PC-3 (cell line): ENCODE results near the gene VCX2. TPM values are rescaled to one million over a fixed set of nuclear protein-coding genes. Genes with fewer than 3 reads are reported as not detected.
"Not testable (repeated sequence)": the region's sequence is repeated elsewhere in the genome, so short reads cannot be mapped to it uniquely, and the experiment has no call there.

ENCODE experiments used
- ATAC-seq: fragments of 200-7000 bp; cut with Tn5 transposase; 2 replicates; pipeline ENCODE4 v1.9.1; 2020; ENCODE audit warnings: mild to moderate bottlenecking, moderate library complexity
- BruUV-seq: library from RNA; stranded (reverse); fragments of 400-500 nt; replicated peaks from 2 replicates; lab custom pipeline; 2021; lab: Mats Ljungman, UMichigan
- CTCF ChIA-PET: fragments of 300-600 bp; sonication (Branson Sonifier 250); formaldehyde crosslinking; loops from one replicate; lab custom pipeline; 2022; ENCODE audit warnings: antibody characterized with exemption; lab: Charles Lee
- POLR2A ChIA-PET: fragments of 300-600 bp; sonication (Branson Sonifier 250); formaldehyde crosslinking; loops from one replicate; lab custom pipeline; 2022; ENCODE audit warnings: antibody characterized with exemption; ENCODE audit not compliant: unreplicated experiment; lab: Charles Lee
- DNase-seq: peaks from one replicate; pipeline ENCODE4 v3.0.0-alpha.2; 2015
- H2AFZ ChIP-seq: fragments of 300-600 bp; sonication (generic); 2 replicates; pipeline ENCODE4 v1.6.0; 2016; ENCODE audit warnings: antibody characterized with exemption, low read length
- H3F3A ChIP-seq: fragments of 300-600 bp; sonication (generic); one replicate; pipeline ENCODE4 v1.6.0; 2017; ENCODE audit warnings: antibody characterized with exemption, low read length, control low read depth, mild to moderate bottlenecking; ENCODE audit not compliant: unreplicated experiment
- H3K27ac ChIP-seq: fragments of 300-600 bp; sonication (generic); 2 replicates; pipeline ENCODE4 v1.5.1; 2016; ENCODE audit warnings: mild to moderate bottlenecking, low read length
- H3K27me3 ChIP-seq: fragments of 300-600 bp; sonication (generic); 2 replicates; pipeline ENCODE4 v1.6.1; 2016; ENCODE audit warnings: low read length, mixed read lengths
- H3K36me3 ChIP-seq: fragments of 300-600 bp; sonication (generic); 2 replicates; pipeline ENCODE4 v1.6.1; 2016; ENCODE audit warnings: low read depth, mixed run types, low read length, mixed read lengths
- H3K4me1 ChIP-seq: fragments of 300-600 bp; sonication (generic); 2 replicates; pipeline ENCODE4 v1.5.1; 2016; ENCODE audit warnings: low read length; ENCODE audit not compliant: insufficient read depth
- H3K4me2 ChIP-seq: fragments of 300-600 bp; sonication (generic); 2 replicates; pipeline ENCODE4 v1.6.0; 2016; ENCODE audit warnings: low read length
- H3K4me3 ChIP-seq: fragments of 300-600 bp; sonication (generic); 2 replicates; pipeline ENCODE4 v1.5.1; 2016; ENCODE audit warnings: mild to moderate bottlenecking, low read length, mixed read lengths
- H3K79me2 ChIP-seq: fragments of 300-600 bp; sonication (generic); 2 replicates; pipeline ENCODE4 v1.6.1; 2017; ENCODE audit warnings: low read length, mixed read lengths
- H3K9ac ChIP-seq: fragments of 300-600 bp; sonication (generic); 2 replicates; pipeline ENCODE4 v1.6.0; 2016; ENCODE audit warnings: mild to moderate bottlenecking, low read length
- H3K9me2 ChIP-seq: fragments of 300-600 bp; sonication (generic); replicated peaks from 2 replicates; pipeline ENCODE4 v1.6.1; 2016; ENCODE audit warnings: mixed run types, low read length, mixed read lengths
- H3K9me3 ChIP-seq: fragments of 300-600 bp; sonication (generic); 2 replicates; pipeline ENCODE4 v1.6.1; 2016; ENCODE audit warnings: low read length, mixed read lengths
- H4K20me1 ChIP-seq: fragments of 300-600 bp; sonication (generic); 2 replicates; pipeline ENCODE4 v1.6.1; 2016; ENCODE audit warnings: low read length, mixed read lengths
- EZH2 ChIP-seq: fragments of 300-600 bp; sonication (generic); IDR thresholded peaks from one replicate; pipeline ENCODE4 v1.6.1; 2017; ENCODE audit warnings: antibody characterized with exemption, mild to moderate bottlenecking, low read length; ENCODE audit not compliant: unreplicated experiment
- EZH2phosphoT487 ChIP-seq: fragments of 300-600 bp; sonication (generic); IDR thresholded peaks from 2 replicates; pipeline ENCODE4 v1.6.1; 2018; ENCODE audit warnings: mild to moderate bottlenecking, antibody characterized with exemption, low read length, borderline replicate concordance
- intact Hi-C: fragments of 100-400 bp; cut with micrococcal nuclease; formaldehyde crosslinking; loops from 2 replicates; pipeline ENCODE4 v1.9.0; 2023
- microRNA-seq: library from miRNA; unstranded; fragments of <30 nt; microRNA quantifications from one replicate; pipeline ENCODE4 v1.1.0, GENCODE V29; 2020; ENCODE audit not compliant: unreplicated experiment
- total RNA-seq: library from RNA; depleted of rRNA; stranded (reverse); fragments of >200 nt; gene quantifications from 2 replicates; pipeline ENCODE4 v1.2.3, GENCODE V29; 2014; rRNA removed
- TF ChIP-seq, protein P1 (sequence below): fragments of 300-600 bp; sonication (generic); conservative IDR thresholded peaks from 2 replicates; pipeline ENCODE4 v1.5.1; 2017; ENCODE audit warnings: antibody characterized with exemption, low read depth, mild to moderate bottlenecking, low read length

The VCX2 gene
- total RNA-seq, 1 experiment from 2014 or later, result not detected

DNA sequence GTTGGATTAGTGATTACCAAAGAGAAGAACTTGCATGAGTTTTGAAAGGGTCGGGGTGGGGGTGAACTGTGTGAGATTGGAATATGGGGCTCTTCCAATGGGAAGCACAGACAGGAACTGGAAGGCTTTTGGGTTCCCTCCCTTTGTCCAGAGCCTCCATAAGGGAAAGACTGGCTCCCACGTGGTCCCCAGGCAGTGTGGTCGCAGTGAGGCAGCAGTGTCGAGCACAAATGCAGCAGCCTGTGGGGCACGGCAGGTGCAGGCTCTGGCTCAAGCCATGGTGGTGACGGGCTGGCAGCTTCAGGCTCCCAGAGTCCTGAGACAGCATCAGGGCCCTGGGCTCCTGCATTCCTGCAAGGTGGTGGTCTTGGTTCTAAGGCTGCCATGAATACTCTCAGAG lies 45.5 kb downstream of the VCX2 start:
- POLR2A ChIA-PET, result no interaction called here
- CTCF ChIA-PET, result no interaction called here
- no TSS peak for BruUV-seq

DNA sequence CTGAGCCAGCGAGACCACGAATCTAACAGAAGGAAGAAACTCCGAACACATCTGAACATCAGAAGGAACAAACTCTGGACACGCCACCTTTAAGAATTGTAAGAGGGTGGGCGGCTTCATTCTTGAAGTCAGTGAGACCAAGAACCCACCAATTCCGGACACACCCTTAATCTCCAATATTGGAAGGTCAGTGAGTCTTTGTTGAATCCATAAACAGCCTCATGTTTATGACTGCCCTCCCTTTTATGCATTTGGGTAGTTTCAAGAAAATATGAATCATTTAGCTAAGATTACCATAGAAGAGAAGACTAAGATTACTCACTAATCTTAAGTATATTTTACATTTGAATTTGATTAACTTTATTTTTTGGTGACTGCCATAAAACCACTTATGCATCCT lies 48.5 kb downstream of the VCX2 start:
- DNase-seq (no peak), ATAC-seq (no peak)
- Histone ChIP-seq H3F3A (no peaks in the 10 kb centered on the region), H3K4me1 (no peaks in the 10 kb centered on the region), H2AFZ (no peak overlapping the region), H3K4me2 (no peak overlapping the region), H3K27ac (no peak overlapping the region), H3K36me3 (no peaks in the 10 kb centered on the region), H3K27me3 (no peaks in the 10 kb centered on the region), H3K9ac (no peak overlapping the region), H3K9me2 (no peaks in the 10 kb centered on the region), H3K9me3 (no peaks in the 10 kb centered on the region), H4K20me1 (no peaks in the 10 kb centered on the region), H3K79me2 (no peaks in the 10 kb centered on the region), H3K4me3 (no peak overlapping the region)
- TF ChIP-seq EZH2 (no peak), EZH2phosphoT487 (no peak)
- TF ChIP-seq, protein P1, sequence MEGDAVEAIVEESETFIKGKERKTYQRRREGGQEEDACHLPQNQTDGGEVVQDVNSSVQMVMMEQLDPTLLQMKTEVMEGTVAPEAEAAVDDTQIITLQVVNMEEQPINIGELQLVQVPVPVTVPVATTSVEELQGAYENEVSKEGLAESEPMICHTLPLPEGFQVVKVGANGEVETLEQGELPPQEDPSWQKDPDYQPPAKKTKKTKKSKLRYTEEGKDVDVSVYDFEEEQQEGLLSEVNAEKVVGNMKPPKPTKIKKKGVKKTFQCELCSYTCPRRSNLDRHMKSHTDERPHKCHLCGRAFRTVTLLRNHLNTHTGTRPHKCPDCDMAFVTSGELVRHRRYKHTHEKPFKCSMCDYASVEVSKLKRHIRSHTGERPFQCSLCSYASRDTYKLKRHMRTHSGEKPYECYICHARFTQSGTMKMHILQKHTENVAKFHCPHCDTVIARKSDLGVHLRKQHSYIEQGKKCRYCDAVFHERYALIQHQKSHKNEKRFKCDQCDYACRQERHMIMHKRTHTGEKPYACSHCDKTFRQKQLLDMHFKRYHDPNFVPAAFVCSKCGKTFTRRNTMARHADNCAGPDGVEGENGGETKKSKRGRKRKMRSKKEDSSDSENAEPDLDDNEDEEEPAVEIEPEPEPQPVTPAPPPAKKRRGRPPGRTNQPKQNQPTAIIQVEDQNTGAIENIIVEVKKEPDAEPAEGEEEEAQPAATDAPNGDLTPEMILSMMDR, result no peak
- POLR2A ChIA-PET, result no interaction called here
- CTCF ChIA-PET, result no interaction called here
- intact Hi-C loops, result no loop called here
- no TSS peak for BruUV-seq

More for the DNA sequence above, 45.5 kb downstream of the VCX2 start:
- Histone ChIP-seq H3K4me2 (no peak overlapping the region), H3K27ac (no peak overlapping the region), H2AFZ (no peak overlapping the region), H4K20me1 (no peaks in the 10 kb centered on the region), H3K27me3 (no peaks in the 10 kb centered on the region), H3K79me2 (no peaks in the 10 kb centered on the region), H3K4me3 (no peak overlapping the region), H3K9ac (no peak overlapping the region), H3K9me3 (no peaks in the 10 kb centered on the region), H3K36me3 (no peaks in the 10 kb centered on the region), H3F3A (no peaks in the 10 kb centered on the region), H3K9me2 (no peaks in the 10 kb centered on the region), H3K4me1 (no peaks in the 10 kb centered on the region)
- DNase-seq, result no peak
- ATAC-seq, result no peak
- intact Hi-C loops, result no loop called here
- TF ChIP-seq, protein P1, result no peak
- TF ChIP-seq EZH2 (no peak), EZH2phosphoT487 (no peak)

DNA sequence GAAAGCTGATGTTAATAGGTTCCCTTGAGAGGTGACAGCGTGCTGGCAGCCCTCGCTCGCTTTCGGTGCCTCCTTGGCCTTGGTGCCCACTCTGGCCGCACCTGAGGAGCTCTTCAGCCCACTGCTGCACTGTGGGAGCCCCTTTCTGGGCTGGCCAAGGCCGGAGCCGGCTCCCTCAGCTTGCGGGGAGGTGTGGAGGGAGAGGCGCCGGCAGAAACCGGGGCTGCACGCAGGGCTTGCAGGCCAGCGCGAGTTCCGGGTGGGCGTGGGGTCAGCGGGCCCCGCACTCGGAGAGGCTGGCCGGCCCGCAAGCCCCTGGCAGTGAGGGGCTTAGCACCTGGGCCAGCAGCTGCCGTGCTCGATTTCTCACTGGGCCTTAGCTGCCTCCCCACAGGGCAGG lies 49.7 kb downstream of the VCX2 start:
- H3K4me3 ChIP-seq, H3K27ac ChIP-seq, H3K9me2 ChIP-seq, POLR2A ChIA-PET, ATAC-seq, DNase-seq, H3F3A ChIP-seq, CTCF ChIA-PET, H3K4me1 ChIP-seq, H3K9me3 ChIP-seq, H3K9ac ChIP-seq, intact Hi-C loops, BruUV-seq, H3K36me3 ChIP-seq, H4K20me1 ChIP-seq, H3K27me3 ChIP-seq, H2AFZ ChIP-seq, H3K4me2 ChIP-seq, H3K79me2 ChIP-seq: not testable (repeated sequence)

Small RNAs within 50 kb of the gene (microRNA-seq; reads per million reads assigned to microRNA genes)
- gene MIR651, result 11.3 reads per million, percentile 38 among the genes with 10 or more reads in this experiment

Other genes with a start within 250 kb of the VCX2 start
- 22.2 and 29.4 TPM in 2 replicates for gene PNPLA4, start 243.9 kb downstream of the VCX2 start, total RNA-seq